Activated T-helper 17 cell treated with anti-CD3 and anti-CD28 coated beads, Interleukin-2, amount 50 U/mL, for 72 hours (primary cell): ENCODE measurements around the gene NUAK1. TPM values are rescaled to one million over a fixed set of nuclear protein-coding genes. Genes with fewer than 3 reads are reported as not detected.

Experiments
- ATAC-seq: fragments of 150-1000 bp; cut with Tn5 transposase; replicated peaks from 2 replicates; pipeline ENCODE4 v1.10.0; 2021; ENCODE audit warnings: mild to moderate bottlenecking, moderate library complexity
- H3K27ac Mint-ChIP-seq: one replicate; pipeline ENCODE4 v1.8.0; 2022; ENCODE audit warnings: mixed read lengths
- H3K27me3 Mint-ChIP-seq: one replicate; pipeline ENCODE4 v1.8.0; 2022; ENCODE audit warnings: mixed read lengths
- H3K36me3 Mint-ChIP-seq: one replicate; pipeline ENCODE4 v1.8.0; 2022; ENCODE audit warnings: low read depth, mild to moderate bottlenecking, mixed read lengths
- H3K4me1 Mint-ChIP-seq: one replicate; pipeline ENCODE4 v1.8.0; 2022; ENCODE audit warnings: mixed read lengths
- H3K4me3 Mint-ChIP-seq: one replicate; pipeline ENCODE4 v1.8.0; 2022; ENCODE audit warnings: mild to moderate bottlenecking, mixed read lengths
- H3K9me3 Mint-ChIP-seq: one replicate; pipeline ENCODE4 v1.8.0; 2022; ENCODE audit warnings: mixed read lengths
- total RNA-seq, 2 donors: library from RNA; stranded (reverse); gene quantifications; one replicate each; pipeline ENCODE4 v1.2.3, GENCODE V29; 2022

The NUAK1 gene
- not detected for total RNA-seq

DNA sequence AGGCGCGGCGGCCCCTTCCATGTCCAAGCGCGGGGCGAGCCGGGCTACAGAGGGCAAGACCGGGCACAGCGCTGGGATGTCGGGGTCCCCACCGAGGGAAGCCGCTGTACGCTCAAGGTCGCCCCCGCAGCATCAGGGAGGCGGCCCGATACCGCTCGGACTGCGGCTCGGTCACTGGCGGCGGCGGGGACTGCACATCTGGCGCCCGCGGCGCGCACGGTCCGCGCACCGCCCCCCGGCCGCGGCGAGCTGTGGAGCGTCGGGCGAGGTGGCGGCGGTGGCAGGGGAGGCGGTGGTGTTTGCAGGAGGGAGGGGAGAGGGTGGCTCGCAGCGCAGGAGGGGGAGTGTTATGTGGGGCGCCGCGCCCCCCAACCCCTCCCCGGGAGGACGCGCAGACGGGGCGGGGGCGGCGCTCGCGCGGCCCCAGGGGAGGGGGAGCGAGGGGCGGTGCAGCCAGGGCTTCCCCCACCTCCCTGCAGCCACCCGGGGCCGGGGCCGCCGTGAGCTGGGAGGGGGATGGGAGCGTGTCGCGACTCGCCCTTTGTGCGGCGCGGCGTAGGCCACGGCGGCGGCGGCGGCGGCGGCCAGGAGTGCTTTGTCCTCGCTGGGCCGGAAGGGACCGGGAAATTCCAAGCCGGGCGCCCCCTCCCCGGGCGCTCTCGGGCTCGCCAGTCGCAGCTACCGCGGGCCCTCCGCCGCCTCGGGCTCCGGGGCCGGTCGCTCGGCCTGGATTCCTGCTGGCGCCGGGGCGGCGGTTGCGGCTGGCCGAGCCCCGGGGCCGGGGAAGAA, at the start of gene NUAK1:
Gene NUAK1 (minus strand): TSS at position 322 of the 789 bp plus-strand sequence. CDS start 301 bp downstream, at position 21.
- no peaks in the 10 kb centered on the region for H3K36me3 Mint-ChIP-seq

DNA sequence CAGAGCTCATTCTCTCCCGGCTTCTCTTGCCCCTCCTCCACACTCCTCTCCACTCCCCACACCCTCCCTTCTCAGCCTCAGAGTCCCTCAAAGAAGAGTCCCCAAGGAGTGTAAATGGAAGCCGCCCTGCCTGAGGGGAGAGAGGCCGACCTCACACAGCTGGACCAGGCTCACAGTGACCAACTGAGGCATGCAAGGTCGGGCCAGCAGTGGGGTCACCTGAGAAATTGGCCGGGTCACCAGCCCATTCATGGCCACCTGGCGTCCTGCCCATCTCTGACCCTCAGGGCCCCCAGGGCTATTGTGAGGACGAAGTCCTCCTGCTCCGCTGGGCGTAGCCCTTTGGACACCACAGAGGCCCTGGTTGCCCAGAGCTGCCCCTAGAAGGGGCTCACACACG, 49.5 kb upstream of the NUAK1 start:
- Mint-ChIP-seq H3K4me1 (no peaks in the 10 kb centered on the region), H3K27ac (no peak overlapping the region), H3K4me3 (no peak overlapping the region), H3K9me3 (no peaks in the 10 kb centered on the region), H3K27me3 (peaks cover 20% of the 10 kb centered on the region), H3K36me3 (no peaks in the 10 kb centered on the region)
- ATAC-seq = no peak

More for the DNA sequence above, at the start of gene NUAK1:
- no peak within 1 kb of the TSS for H3K27ac Mint-ChIP-seq
- peaks cover 4% of the 10 kb centered on the region for H3K4me1 Mint-ChIP-seq
- peak within 1 kb of the TSS; percentile 66 for H3K4me3 Mint-ChIP-seq
- no peaks in the 10 kb centered on the region for H3K9me3 Mint-ChIP-seq
- peak; percentile 44 for ATAC-seq
- H3K27me3 Mint-ChIP-seq = peaks cover 46% of the 10 kb centered on the region

DNA sequence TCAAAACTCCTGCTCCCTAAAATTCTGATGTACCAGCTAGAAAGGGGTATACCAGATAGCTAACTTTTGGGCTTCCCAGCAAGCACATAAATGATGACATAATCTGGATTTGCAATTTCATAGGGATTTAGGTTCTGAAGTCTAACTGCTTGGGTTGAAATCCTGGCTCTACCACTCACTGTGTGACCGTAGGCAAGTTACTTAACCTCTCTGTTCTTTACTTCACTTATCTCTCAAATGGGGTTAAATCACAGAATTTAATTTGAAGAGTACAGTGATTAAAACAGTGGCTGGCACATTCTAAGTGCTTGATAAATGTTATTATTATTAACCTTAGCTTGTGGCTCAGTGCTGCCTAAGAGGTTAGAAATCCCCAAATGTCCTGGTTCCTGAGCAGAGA, 49.1 kb upstream of the NUAK1 start:
- peaks cover 20% of the 10 kb centered on the region for H3K27me3 Mint-ChIP-seq
- ATAC-seq = no peak
- H3K4me1 Mint-ChIP-seq = no peaks in the 10 kb centered on the region
- H3K27ac Mint-ChIP-seq = no peak overlapping the region
- H3K4me3 Mint-ChIP-seq = no peak overlapping the region
- no peaks in the 10 kb centered on the region for H3K36me3 Mint-ChIP-seq
- H3K9me3 Mint-ChIP-seq = no peaks in the 10 kb centered on the region

DNA sequence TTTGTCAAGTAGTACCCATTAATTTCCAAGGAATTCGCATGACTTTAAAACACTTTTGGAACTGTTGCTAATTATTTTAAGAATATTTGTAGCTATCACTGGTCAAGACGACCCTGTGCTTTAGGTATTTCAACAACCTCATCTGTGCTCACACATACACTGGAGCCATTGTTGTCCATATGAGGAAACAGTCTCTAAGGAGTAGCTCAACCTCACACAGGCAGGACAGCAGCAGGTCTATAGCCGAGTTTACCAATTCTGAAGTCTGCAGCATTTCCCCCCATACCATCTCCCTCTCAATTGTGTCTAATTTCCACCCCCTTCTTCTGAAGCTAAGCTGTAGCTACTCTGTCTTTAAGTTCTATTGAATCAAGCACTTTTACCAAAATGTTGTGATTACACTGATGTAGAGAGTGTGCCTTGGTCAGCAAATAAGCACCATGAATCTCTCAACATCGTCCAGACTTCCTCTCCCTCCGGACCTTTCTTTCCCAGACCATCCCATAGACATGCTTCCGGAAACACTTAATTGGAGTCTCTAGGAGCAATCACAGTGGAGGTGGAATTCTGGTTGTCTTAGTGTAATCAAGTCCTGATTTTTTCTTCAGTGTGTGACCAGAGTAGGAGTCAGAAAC, 48.5 kb upstream of the NUAK1 start:
- no peaks in the 10 kb centered on the region for H3K4me1 Mint-ChIP-seq
- H3K4me3 Mint-ChIP-seq = no peak overlapping the region
- no peaks in the 10 kb centered on the region for H3K9me3 Mint-ChIP-seq

DNA sequence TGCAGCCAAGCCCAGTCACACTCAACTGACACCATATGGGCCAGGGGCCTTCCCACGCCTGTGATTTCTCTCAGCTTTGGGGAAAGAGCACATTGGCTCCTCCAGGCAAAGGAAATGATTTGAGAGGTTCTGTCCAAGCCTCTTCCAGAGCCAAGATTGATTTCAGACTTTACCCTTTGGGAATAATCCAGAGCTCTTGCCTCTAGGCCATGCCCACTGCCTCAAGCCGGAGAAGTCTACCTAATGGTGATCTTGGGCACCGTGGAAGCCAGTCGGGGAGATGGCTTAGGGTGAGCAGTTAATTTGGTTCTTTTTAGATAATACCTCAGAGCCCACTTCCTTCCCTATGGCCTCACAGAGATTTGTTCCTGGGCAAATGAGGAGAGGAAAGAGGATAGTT, 45.0 kb upstream of the NUAK1 start:
- Mint-ChIP-seq H3K9me3 (no peaks in the 10 kb centered on the region), H3K27ac (no peak overlapping the region), H3K27me3 (peaks cover 24% of the 10 kb centered on the region), H3K4me1 (no peaks in the 10 kb centered on the region), H3K4me3 (no peak overlapping the region), H3K36me3 (no peaks in the 10 kb centered on the region)
- no peak for ATAC-seq

More for the DNA sequence above, 48.5 kb upstream of the NUAK1 start:
- Mint-ChIP-seq H3K27me3 (peaks cover 21% of the 10 kb centered on the region), H3K36me3 (no peaks in the 10 kb centered on the region), H3K27ac (no peak overlapping the region)
- ATAC-seq = no peak

DNA sequence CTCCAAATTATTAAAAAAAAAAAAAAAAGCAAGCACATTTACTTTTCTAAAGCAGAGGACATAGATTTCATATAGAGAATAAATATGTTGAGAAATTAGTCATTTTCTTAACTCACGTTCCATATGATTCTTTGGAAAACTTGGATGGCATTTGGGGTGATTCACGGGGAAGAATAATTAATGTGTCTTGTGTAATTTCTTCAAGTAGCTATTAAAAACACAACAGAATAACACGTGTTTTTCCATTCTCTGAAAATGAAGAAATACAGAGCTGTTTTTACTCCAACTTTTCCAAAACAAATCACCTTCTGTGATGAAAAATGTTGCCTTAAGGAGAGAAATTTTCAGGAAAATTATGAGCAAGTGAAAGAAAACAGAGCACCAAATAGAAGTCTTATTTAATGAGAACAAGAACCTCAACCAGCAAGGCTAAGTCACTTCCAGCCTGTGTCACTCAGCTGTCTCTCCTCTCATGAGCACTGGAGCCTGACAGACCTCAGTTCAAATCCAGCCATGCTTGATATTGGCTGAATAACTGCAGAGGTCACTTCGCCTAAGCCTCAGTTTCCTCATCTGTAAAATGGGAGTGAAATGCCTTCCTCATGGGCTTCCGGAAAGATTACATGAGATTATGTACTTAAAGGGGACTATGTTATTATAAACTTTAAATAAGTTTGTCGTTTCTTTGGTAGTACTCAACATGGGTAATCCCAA, 42.8 kb upstream of the NUAK1 start:
- no peak for ATAC-seq
- Mint-ChIP-seq H3K4me1 (no peaks in the 10 kb centered on the region), H3K27me3 (peaks cover 19% of the 10 kb centered on the region), H3K36me3 (no peaks in the 10 kb centered on the region), H3K9me3 (no peaks in the 10 kb centered on the region), H3K4me3 (no peak overlapping the region), H3K27ac (no peak overlapping the region)

DNA sequence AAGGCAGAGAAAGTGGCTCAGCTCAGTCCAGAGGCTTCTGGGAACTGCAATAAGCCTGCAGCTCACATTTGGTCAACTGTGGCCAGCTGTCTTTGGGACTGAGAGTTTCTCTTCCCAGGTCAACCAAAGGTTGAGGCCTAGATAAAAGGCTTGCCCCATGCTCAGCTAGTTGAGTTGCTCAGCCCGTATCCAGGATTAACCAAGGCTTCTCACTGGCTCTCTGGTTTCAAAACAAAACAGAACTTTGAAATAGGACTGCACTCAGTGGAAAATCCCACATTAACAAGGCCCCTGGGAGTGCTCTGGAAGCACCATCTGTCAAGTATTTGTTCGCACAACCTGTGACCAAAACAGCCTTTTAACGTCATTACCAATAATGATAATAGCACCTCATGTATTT, 40.3 kb upstream of the NUAK1 start:
- no peak overlapping the region for H3K27ac Mint-ChIP-seq
- no peaks in the 10 kb centered on the region for H3K9me3 Mint-ChIP-seq
- peaks cover 13% of the 10 kb centered on the region for H3K27me3 Mint-ChIP-seq
- ATAC-seq = no peak
- no peaks in the 10 kb centered on the region for H3K36me3 Mint-ChIP-seq
- H3K4me3 Mint-ChIP-seq = no peak overlapping the region
- no peaks in the 10 kb centered on the region for H3K4me1 Mint-ChIP-seq

DNA sequence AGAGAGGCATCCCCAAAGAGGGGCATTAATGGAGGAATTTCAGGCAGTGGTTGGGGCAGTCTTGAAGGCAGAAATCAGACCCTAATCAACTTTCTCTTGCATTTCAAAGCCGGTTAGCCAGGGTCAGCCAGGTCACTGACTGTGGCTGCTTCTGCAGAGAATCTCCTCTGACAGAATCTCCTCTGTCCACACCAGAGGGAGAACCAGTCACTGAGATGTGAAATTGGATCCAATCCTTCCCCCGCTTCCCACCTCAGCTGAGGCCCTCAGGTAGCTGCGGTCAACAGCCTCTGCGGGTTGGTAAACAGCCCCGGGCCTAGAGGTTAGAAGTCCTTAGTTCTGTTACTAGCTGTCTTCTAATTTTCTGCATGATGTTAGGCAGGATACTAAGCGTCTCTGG, 39.8 kb upstream of the NUAK1 start:
- no peaks in the 10 kb centered on the region for H3K9me3 Mint-ChIP-seq
- no peak overlapping the region for H3K27ac Mint-ChIP-seq
- peaks cover 13% of the 10 kb centered on the region for H3K27me3 Mint-ChIP-seq
- no peak for ATAC-seq
- no peaks in the 10 kb centered on the region for H3K4me1 Mint-ChIP-seq
- H3K4me3 Mint-ChIP-seq = no peak overlapping the region
- no peaks in the 10 kb centered on the region for H3K36me3 Mint-ChIP-seq

DNA sequence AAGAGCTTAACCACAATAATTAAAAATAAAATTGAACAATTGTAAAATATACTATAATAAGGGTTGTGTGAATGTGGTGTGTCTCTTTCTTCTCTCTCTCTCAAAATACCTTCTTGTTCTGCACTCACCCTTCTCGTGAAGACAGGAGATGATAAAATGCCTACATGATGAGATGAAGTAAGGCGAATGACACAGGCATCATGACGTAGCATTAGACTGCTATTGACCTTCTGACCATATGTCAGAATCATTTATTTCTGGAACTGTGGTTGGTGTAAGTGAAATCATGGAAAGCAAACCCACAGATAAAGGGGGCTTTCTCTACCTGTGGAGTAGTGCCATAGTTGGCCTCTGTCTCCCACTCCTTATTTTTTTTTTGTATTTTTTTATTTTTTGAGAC, 37.8 kb upstream of the NUAK1 start:
- H3K9me3 Mint-ChIP-seq = no peaks in the 10 kb centered on the region
- no peak for ATAC-seq

DNA sequence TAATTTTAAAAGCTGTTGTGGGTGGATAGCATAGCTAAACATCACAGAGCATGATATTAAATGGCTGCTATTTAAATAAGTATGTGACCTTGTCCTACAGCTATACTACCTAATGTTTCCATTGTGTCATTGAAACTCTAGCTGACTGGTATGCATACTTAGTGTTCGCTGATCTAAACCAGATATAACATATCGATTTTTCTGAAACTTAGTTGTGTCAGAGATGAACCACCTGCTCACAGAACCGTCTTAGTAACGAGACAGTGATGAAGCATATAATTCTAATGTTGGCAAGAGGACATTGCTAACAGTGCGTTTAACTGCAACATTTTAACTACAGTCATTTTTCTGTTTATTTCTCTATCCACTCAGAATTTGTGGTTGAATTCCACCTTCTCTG, 36.1 kb upstream of the NUAK1 start:
- peaks cover 6% of the 10 kb centered on the region for H3K27me3 Mint-ChIP-seq
- H3K36me3 Mint-ChIP-seq = no peaks in the 10 kb centered on the region
- H3K4me1 Mint-ChIP-seq = no peaks in the 10 kb centered on the region
- ATAC-seq = no peak
- H3K4me3 Mint-ChIP-seq = no peak overlapping the region
- H3K9me3 Mint-ChIP-seq = no peaks in the 10 kb centered on the region
- no peak overlapping the region for H3K27ac Mint-ChIP-seq

More for the DNA sequence above, 37.8 kb upstream of the NUAK1 start:
- no peaks in the 10 kb centered on the region for H3K4me1 Mint-ChIP-seq
- no peaks in the 10 kb centered on the region for H3K36me3 Mint-ChIP-seq
- H3K27me3 Mint-ChIP-seq = peaks cover 8% of the 10 kb centered on the region
- H3K27ac Mint-ChIP-seq = no peak overlapping the region
- H3K4me3 Mint-ChIP-seq = no peak overlapping the region

DNA sequence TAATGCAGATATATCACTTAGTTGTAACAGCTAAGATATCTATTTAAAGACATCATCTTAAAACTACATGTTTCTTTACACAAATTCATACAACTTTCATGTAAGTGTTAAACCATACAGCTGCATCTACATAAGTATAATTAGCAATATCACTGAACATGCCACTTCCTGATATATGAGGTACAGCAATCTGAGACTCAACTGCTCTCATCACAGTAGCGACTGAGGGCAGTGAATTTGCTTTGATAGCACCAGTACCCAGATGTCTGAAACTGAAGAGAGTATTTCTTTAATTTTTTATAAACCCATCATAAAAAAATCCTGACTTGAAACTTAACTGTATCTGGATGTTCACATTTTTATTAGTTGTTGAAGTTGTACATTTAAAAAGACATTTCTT, 34.7 kb upstream of the NUAK1 start:
- Mint-ChIP-seq H3K36me3 (no peaks in the 10 kb centered on the region), H3K27ac (no peak overlapping the region), H3K27me3 (peaks cover 12% of the 10 kb centered on the region), H3K4me1 (no peaks in the 10 kb centered on the region), H3K4me3 (no peak overlapping the region), H3K9me3 (no peaks in the 10 kb centered on the region)
- no peak for ATAC-seq

DNA sequence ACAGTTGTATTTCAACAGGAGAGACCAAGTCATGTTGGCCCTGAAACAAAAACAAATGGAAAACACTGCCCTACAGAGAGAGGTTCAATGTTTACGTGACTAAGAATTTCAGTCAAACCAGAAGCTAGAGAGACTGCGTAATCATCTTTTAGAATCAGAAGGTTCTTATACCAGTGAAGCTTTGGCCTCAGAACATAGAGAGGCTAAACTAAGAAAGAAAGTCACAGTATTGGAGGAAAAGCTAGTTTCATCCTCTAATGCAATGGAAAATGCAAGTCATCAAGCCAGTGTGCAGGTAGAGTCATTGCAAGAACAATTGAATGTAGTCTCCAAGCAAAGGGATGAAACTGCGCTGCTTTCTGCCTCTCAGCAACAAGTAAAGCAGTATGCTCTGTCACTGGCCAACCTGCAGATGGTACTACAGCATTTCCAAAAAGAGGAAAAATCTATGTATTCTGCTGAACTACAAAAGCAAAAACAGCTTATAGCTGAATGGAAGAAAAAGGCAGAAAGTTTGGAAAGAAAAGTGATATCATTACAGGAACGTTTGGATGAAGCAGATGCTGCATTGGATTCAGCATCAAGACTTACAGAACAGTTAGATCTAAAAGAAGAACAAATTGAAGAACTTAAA, 32.5 kb upstream of the NUAK1 start:
- H3K27ac Mint-ChIP-seq = peak overlapping the region; percentile 6
- no peaks in the 10 kb centered on the region for H3K36me3 Mint-ChIP-seq
- H3K27me3 Mint-ChIP-seq = peaks cover 22% of the 10 kb centered on the region
- no peak overlapping the region for H3K4me3 Mint-ChIP-seq
- H3K9me3 Mint-ChIP-seq = peaks cover 4% of the 10 kb centered on the region
- no peaks in the 10 kb centered on the region for H3K4me1 Mint-ChIP-seq
- peak; percentile 92 for ATAC-seq

DNA sequence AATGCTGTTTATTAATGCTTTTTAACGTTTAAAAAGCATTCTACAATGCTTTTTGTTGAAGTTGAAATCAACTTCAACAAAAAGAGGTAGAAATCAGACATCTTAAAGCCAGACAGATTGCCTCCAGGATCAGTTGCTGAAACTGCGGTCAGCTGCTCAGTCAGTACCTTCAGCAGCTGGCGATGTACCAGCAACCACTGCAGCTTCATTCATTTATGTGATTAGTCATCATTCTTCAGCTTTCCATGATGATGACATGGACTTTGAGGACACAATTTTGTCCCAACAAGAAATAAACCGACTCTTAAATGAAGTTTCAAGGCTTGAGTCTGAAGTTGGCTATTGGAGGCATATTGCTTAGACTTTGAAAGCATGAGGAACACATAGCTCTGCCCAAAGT, 31.5 kb upstream of the NUAK1 start:
- H3K27ac Mint-ChIP-seq = no peak overlapping the region
- peaks cover 4% of the 10 kb centered on the region for H3K9me3 Mint-ChIP-seq
- ATAC-seq = no peak
- H3K36me3 Mint-ChIP-seq = no peaks in the 10 kb centered on the region
- H3K27me3 Mint-ChIP-seq = peaks cover 30% of the 10 kb centered on the region
- no peaks in the 10 kb centered on the region for H3K4me1 Mint-ChIP-seq
- no peak overlapping the region for H3K4me3 Mint-ChIP-seq

DNA sequence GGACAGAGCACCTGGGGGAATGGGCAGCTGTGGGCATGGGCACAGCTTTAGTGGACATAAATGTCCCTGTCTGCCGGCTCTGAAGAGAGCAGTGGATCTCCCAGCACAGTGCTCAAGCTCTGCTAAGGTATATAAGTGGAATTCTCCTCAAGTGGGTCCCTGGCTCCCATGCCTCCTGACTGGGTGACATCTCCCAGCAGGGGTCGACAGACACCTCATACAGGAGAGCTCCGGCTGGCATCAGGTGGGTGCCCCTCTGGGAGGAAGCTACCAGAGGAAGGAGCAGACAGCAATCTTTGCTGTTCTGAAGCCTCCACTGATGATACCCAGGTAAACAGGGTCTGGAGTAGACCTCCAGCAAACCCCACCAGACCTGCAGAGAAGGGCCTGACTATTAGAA, 25.0 kb upstream of the NUAK1 start:
- Mint-ChIP-seq H3K27ac (no peak overlapping the region), H3K4me1 (no peaks in the 10 kb centered on the region), H3K27me3 (peaks cover 54% of the 10 kb centered on the region), H3K9me3 (peaks cover 4% of the 10 kb centered on the region), H3K4me3 (no peak overlapping the region), H3K36me3 (no peaks in the 10 kb centered on the region)
- ATAC-seq = no peak
